WTC11 (cell line): ENCODE measurements around the gene RAPGEF1. TPM values are rescaled to one million over a fixed set of nuclear protein-coding genes. Genes with fewer than 3 reads are reported as not detected.

Experiments used
- ATAC-seq: fragments of 200-7000 bp; cut with Tn5 transposase; 2 replicates; pipeline ENCODE4 v1.10.0; 2021; ENCODE audit warnings: mild to moderate bottlenecking, moderate library complexity
- CTCF ChIA-PET: fragments of 300-600 bp; sonication (Branson Sonifier 250); formaldehyde crosslinking; loops from one replicate; lab custom pipeline; 2021; ENCODE audit warnings: antibody characterized with exemption; lab: Charles Lee
- POLR2A ChIA-PET: fragments of 350-600 bp; sonication (Branson Sonifier 250); formaldehyde crosslinking; loops from one replicate; lab custom pipeline; 2021; ENCODE audit warnings: antibody characterized with exemption; lab: Charles Lee
- DNase-seq: peaks from one replicate; pipeline ENCODE4 v3.0.0; 2021; ENCODE audit warnings: low spot score
- H3K27ac Mint-ChIP-seq: 2 replicates; pipeline ENCODE4 v1.8.0; 2021; ENCODE audit warnings: mixed read lengths
- H3K27me3 Mint-ChIP-seq: 2 replicates; pipeline ENCODE4 v1.8.0; 2021; ENCODE audit warnings: low read depth, mild to moderate bottlenecking, moderate library complexity, mixed read lengths
- H3K36me3 Mint-ChIP-seq: 2 replicates; pipeline ENCODE4 v1.8.0; 2021; ENCODE audit warnings: mixed read lengths
- H3K4me1 Mint-ChIP-seq: 2 replicates; pipeline ENCODE4 v1.8.0; 2022; ENCODE audit warnings: mixed read lengths
- H3K4me3 Mint-ChIP-seq: 2 replicates; pipeline ENCODE4 v1.8.0; 2021; ENCODE audit warnings: mild to moderate bottlenecking, moderate library complexity, mixed read lengths
- H3K9me3 Mint-ChIP-seq: 2 replicates; pipeline ENCODE4 v1.8.0; 2021; ENCODE audit warnings: mixed read lengths
- AR ChIP-seq: fragments of 250-450 bp; sonication (Bioruptor Pico); IDR thresholded peaks from 2 replicates; pipeline ENCODE4 v1.9.0; 2021; ENCODE audit warnings: mild to moderate bottlenecking
- ATF3 ChIP-seq: sonication (generic); formaldehyde crosslinking; conservative IDR thresholded peaks from 2 replicates; pipeline ENCODE4 v1.8.1; 2022; ENCODE audit warnings: mild to moderate bottlenecking, missing genetic modification reagents
- E2F4 ChIP-seq: sonication (generic); formaldehyde crosslinking; IDR thresholded peaks from 2 replicates; pipeline ENCODE4 v1.8.1; 2022; ENCODE audit warnings: low read depth, mild to moderate bottlenecking, moderate library complexity, missing genetic modification reagents, borderline replicate concordance
- ERG ChIP-seq: fragments of 250-450 bp; sonication (Bioruptor Pico); IDR thresholded peaks from 2 replicates; pipeline ENCODE4 v1.8.0; 2021; ENCODE audit warnings: mild to moderate bottlenecking
- NFYB ChIP-seq: sonication (generic); formaldehyde crosslinking; conservative IDR thresholded peaks from 2 replicates; pipeline ENCODE4 v1.8.0; 2022; ENCODE audit warnings: low read depth, missing genetic modification reagents
- NR1H2 ChIP-seq: sonication (generic); formaldehyde crosslinking; IDR thresholded peaks from 2 replicates; pipeline ENCODE4 v1.9.0; 2021; ENCODE audit warnings: mild to moderate bottlenecking, moderate library complexity, missing genetic modification reagents
- PRDM15 ChIP-seq: sonication (generic); formaldehyde crosslinking; IDR thresholded peaks from 2 replicates; pipeline ENCODE4 v1.8.0; 2022; ENCODE audit warnings: missing genetic modification reagents
- SP1 ChIP-seq: sonication (generic); formaldehyde crosslinking; conservative IDR thresholded peaks from 2 replicates; pipeline ENCODE4 v1.8.1; 2022; ENCODE audit warnings: missing genetic modification reagents
- TCF7 ChIP-seq: sonication (generic); formaldehyde crosslinking; IDR thresholded peaks from 2 replicates; pipeline ENCODE4 v1.8.0; 2022; ENCODE audit warnings: mild to moderate bottlenecking, low read depth, missing genetic modification reagents, moderate library complexity
- USF2 ChIP-seq: sonication (generic); formaldehyde crosslinking; IDR thresholded peaks from 2 replicates; pipeline ENCODE4 v1.8.1; 2023; ENCODE audit warnings: mild to moderate bottlenecking, missing genetic modification reagents, moderate library complexity
- ZNF219 ChIP-seq: sonication (generic); formaldehyde crosslinking; IDR thresholded peaks from 2 replicates; pipeline ENCODE4 v1.8.0; 2023; ENCODE audit warnings: missing genetic modification reagents, mild to moderate bottlenecking, borderline replicate concordance
- ZNF263 ChIP-seq: sonication (generic); formaldehyde crosslinking; IDR thresholded peaks from 2 replicates; pipeline ENCODE4 v1.8.1; 2022; ENCODE audit warnings: low read depth, mild to moderate bottlenecking, moderate library complexity, missing genetic modification reagents
- ZNF532 ChIP-seq: fragments of 250-450 bp; sonication (Bioruptor Pico); IDR thresholded peaks from 2 replicates; pipeline ENCODE4 v1.9.0; 2021; ENCODE audit warnings: mild to moderate bottlenecking, borderline replicate concordance
- total RNA-seq: library from RNA; stranded (reverse); gene quantifications from 3 replicates; pipeline ENCODE4 v1.2.3, GENCODE V29; 2021

The RAPGEF1 gene
- total RNA-seq, 1 experiment from 2014 or later = 66.2 TPM

- H3K4me1 Mint-ChIP-seq = peaks cover 5% of the 10 kb centered on the region; the same call in 1 of the 2 replicates
- ATAC-seq = no peak
- no peak overlapping the region for H3K27ac Mint-ChIP-seq
- ChIA-PET POLR2A (interaction anchor here (1.5 kb wide), 1 partner anchor 11 kb away, joined by 3 read pairs; no protein-coding TSS in a partner anchor), CTCF (no interaction called here)
- no peak overlapping the region for H3K4me3 Mint-ChIP-seq
- peaks cover 13% of the 10 kb centered on the region for H3K9me3 Mint-ChIP-seq
- peaks cover 11% of the 10 kb centered on the region for H3K36me3 Mint-ChIP-seq
- TF ChIP-seq ATF3 (no peak), AR (CRISPR knock-in tag) (no peak), USF2 (CRISPR knock-in tag) (no peak), PRDM15 (no peak), ZNF532 (CRISPR knock-in tag) (no peak), E2F4 (CRISPR knock-in tag) (no peak), ZNF263 (no peak), ERG (CRISPR knock-in tag) (no peak), NR1H2 (CRISPR knock-in tag) (no peak), SP1 (no peak), NFYB (CRISPR knock-in tag) (no peak), TCF7 (CRISPR knock-in tag) (no peak), ZNF219 (CRISPR knock-in tag) (no peak)
- TF ChIP-seq, all 79 proteins: peak for 0
- peaks cover 10% of the 10 kb centered on the region for H3K27me3 Mint-ChIP-seq
- DNase-seq = no peak
Measured at GRCh38 chr9:131534721-131535237, 205.1 kb downstream of the RAPGEF1 start.
